Measurements from ENCODE around the gene RREB1. TPM values are rescaled to one million over a fixed set of nuclear protein-coding genes. Genes with fewer than 3 reads are reported as not detected.

The RREB1 gene
- polyA plus RNA-seq, 1 donor from 2014 or later, result not detected

DNA sequence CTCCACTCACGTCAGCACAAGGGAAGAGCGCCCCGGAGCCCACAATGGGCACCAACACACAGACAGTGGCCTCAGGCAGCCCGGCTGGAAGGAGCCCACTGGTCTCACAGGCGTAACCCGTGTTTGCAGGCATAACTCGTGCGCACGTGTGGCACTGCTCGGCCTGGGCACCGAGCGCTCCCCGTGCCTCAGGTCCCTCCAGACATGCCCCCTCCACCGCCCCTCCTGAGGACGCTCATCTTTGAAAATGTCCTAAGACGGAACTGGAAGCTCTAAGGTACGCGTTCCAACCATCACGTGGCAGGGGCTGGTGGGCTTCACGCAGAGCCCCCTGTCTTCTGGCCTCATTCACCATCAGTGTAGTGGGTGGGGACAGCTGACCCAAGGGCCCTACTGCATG, 160.6 kb downstream of the RREB1 start:
- Histone ChIP-seq H3K9me2 (ENCODE audit: insufficient read depth, low read length) (no peaks in the 10 kb centered on the region), H2AFZ (ENCODE audit: low read depth, low read length) (no peak overlapping the region), H3K27ac (ENCODE audit: low read length) (no peak overlapping the region), H3K79me2 (replicated peaks; ENCODE audit: insufficient read depth, low read length) (no peaks in the 10 kb centered on the region), H3K9ac (ENCODE audit: low read length) (no peak overlapping the region), H3K4me2 (ENCODE audit: low read length) (no peak overlapping the region), H3F3A (ENCODE audit: insufficient read depth, low read length, poor library complexity, severe bottlenecking) (no peaks in the 10 kb centered on the region), H3K36me3 (ENCODE audit: insufficient read depth, low read length) (no peaks in the 10 kb centered on the region), H3K4me3 (ENCODE audit: low read length) (no peak overlapping the region), H3K9me3 (ENCODE audit: low read length) (peaks cover 5% of the 10 kb centered on the region), H3K27me3 (ENCODE audit: insufficient read depth, low read depth, low read length) (no peaks in the 10 kb centered on the region), H4K20me1 (ENCODE audit: insufficient read depth) (no peaks in the 10 kb centered on the region)
- no peak for TF ChIP-seq TAF1 (IDR thresholded peaks at IDR 0.05; ENCODE audit: low read depth)
- no peak for TF ChIP-seq RAD21 (conservative IDR thresholded peaks at IDR 0.05)
- TF ChIP-seq POLR2AphosphoS5 (IDR thresholded peaks at IDR 0.05), result no peak
- TF ChIP-seq EP300 (conservative IDR thresholded peaks at IDR 0.05; ENCODE audit: poor library complexity, severe bottlenecking), result no peak
- TF ChIP-seq SMC3 (conservative IDR thresholded peaks at IDR 0.05; ENCODE audit: poor library complexity), result no peak
- no peak for TF ChIP-seq CTCF (IDR thresholded peaks at IDR 0.05; ENCODE audit: poor library complexity, severe bottlenecking)
- TF ChIP-seq EZH2 (IDR thresholded peaks at IDR 0.05; ENCODE audit: borderline replicate concordance, insufficient read depth, low read length, poor library complexity, severe bottlenecking), result no peak
- TF ChIP-seq REST (IDR thresholded peaks at IDR 0.05; ENCODE audit: borderline replicate concordance), result no peak
- no peak for TF ChIP-seq MXI1 (conservative IDR thresholded peaks at IDR 0.05; ENCODE audit: poor library complexity, severe bottlenecking)

GRCh38 chr6:7268816-7269555, 161.2 kb downstream of the RREB1 start:
- Histone ChIP-seq H3K9me2 (ENCODE audit: insufficient read depth, low read length) (no peaks in the 10 kb centered on the region), H3K4me2 (ENCODE audit: low read length) (no peak overlapping the region), H3K9ac (ENCODE audit: low read length) (no peak overlapping the region), H3F3A (ENCODE audit: insufficient read depth, low read length, poor library complexity, severe bottlenecking) (no peaks in the 10 kb centered on the region), H3K9me3 (ENCODE audit: low read length) (peaks cover 5% of the 10 kb centered on the region), H4K20me1 (ENCODE audit: insufficient read depth) (no peaks in the 10 kb centered on the region), H3K36me3 (ENCODE audit: insufficient read depth, low read length) (no peaks in the 10 kb centered on the region), H3K27ac (ENCODE audit: low read length) (no peak overlapping the region), H3K4me3 (ENCODE audit: low read length) (no peak overlapping the region), H3K79me2 (replicated peaks; ENCODE audit: insufficient read depth, low read length) (no peaks in the 10 kb centered on the region), H3K27me3 (ENCODE audit: insufficient read depth, low read depth, low read length) (no peaks in the 10 kb centered on the region), H2AFZ (ENCODE audit: low read depth, low read length) (no peak overlapping the region)
- TF ChIP-seq EZH2 (IDR thresholded peaks at IDR 0.05; ENCODE audit: borderline replicate concordance, insufficient read depth, low read length, poor library complexity, severe bottlenecking) (no peak), CTCF (IDR thresholded peaks at IDR 0.05; ENCODE audit: poor library complexity, severe bottlenecking) (no peak), POLR2AphosphoS5 (IDR thresholded peaks at IDR 0.05) (no peak), SMC3 (conservative IDR thresholded peaks at IDR 0.05; ENCODE audit: poor library complexity) (no peak)
